Activated CD8-positive, alpha-beta memory T cell treated with anti-CD3 and anti-CD28 coated beads, Interleukin-2, amount 50 U/mL, for 4 hours (primary cell): ENCODE results near the gene DENND1A.

Experiments used
- DNase-seq: peaks from one replicate; pipeline ENCODE4 v3.0.0-alpha.2; 2020

DENND1A gene

DNA sequence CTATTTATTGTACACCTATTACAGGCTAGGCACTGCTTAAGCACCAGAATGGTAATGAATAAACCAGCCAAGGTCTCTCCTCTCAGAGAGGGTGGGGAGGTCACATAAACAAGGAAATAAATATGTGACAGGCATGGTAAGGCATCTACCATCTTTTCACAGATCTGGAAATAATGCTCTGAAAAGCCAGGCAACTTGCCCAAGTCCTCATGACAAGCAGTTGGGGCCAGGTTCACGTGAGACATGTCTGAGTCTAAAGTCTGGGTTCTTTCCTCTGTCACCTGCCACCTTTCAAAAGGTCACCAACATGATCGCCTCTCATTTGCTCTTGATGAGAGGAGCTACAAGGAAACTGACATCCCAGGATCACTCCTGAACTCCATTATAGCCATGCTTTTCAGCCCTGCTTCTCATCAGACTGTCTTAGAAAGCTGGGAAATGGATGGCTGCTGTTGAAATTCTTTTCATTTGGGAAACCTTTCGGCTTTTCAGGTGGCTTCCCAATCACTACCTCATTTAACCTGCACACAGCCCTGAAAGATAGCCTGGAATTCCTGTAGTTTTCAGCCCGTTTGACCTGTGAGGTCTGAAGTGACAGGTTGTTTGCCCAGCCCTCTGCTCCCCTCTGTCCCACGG is 450.8 kb downstream of the DENND1A start:
- DNase-seq = no peak

DNA sequence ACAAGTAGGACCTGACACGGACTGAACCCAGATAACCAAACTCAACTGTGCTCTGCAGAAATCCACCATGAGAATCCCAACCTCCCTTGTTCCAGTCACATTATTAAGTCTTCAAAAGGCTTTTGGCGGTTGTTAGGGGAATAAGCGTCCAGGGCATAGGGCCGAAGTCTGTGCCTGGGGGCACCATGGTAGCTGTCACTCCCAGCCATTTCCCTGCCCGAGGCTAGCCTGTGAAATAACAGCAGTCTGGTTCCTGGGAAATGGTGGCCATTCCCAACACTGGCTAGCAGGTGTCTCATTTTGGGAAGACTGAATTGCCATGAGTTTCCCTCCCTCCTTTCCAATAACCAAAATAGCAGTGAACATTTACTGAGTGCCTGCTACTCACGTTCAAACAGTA is 451.8 kb downstream of the DENND1A start:
- no peak for DNase-seq

DNA sequence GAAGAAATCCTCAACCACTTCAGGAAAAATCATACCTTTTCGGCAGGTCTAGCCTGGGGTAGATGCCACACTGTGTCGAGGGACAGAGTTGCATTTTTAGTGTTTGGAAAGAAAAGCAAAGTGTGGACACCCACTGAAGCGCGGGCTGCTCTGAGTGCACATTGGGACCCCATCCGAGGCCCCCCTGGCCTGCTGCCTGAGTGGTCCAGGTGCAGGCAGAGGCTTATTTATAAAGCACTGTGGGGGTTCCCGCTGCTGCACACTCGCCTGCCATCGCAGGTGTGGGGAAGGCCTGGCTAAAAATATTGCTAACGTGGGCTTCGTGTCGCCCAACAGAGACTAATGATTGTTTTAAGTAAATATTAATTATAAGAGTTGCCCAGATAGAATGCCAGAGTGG is 454.5 kb downstream of the DENND1A start:
- no peak for DNase-seq

DNA sequence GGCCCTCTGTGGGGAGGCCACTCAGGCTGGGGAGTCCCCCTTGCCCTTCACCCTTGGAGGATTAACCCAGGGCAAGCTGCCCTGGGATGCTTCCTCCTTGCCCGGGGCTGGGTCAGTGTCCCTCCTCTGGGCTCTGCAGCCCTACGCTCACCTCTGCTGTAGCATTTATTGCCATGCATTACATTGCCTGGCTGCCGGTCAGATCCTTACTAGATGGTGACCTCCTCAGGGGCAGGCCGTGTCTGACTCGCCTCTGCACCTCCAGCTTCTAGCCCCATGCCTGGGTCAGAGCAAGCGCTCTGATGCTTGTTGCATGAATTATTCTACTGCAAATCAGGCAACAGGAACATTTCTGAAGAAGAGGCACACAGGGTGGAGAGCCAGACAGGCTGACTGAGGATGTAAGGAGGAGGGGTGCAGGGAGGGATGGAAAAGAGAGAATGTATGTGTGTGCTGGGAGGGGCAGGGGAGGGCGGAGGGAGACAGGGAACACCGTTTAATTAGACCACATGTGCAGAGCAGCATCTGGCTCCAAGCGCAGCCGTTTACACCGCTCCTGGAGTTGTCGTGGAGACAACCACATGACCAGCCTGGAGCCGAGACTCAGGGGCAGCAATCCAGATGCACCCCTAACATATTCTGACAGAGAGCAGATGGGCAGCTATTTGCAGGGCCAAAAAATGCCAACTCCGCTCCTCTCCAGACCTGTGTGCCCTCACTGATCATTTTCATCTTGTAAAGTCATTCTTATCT is 456.9 kb downstream of the DENND1A start:
- DNase-seq = no peak

DNA sequence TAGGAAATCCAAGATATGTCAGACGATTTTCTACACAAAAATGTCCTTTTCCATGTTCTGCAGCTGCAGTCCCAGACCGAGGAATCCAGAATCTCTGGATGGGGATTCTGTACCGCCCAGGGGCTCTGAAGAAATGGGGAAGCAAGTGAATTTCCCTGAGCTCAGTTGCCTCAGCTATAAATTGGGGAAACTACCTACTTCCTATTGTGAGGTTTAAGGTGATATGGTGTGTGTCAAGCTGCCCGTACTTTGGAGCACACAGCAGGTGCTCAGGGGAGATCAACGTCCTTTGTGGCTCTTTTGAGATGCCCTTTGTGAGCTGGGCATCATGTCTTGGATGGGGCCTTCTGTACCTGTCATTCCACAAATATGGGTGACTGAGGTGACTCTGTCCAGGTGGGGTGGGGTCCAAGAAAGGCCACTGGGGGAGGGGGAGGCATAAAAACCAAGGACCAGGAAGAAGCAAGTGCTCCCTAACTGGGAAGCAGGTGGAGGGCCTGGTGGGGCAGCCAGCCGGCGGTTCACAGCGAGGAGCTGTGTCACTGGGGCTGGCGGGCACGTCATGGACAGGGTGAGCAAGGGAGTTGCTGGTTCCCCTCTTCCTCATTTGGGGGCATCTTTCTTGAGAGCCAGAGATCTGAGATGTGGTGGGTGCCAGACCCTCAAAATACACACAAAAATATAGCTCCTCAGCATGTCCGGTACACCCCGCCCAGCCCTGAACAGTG is 457.9 kb downstream of the DENND1A start:
- no peak for DNase-seq

DNA sequence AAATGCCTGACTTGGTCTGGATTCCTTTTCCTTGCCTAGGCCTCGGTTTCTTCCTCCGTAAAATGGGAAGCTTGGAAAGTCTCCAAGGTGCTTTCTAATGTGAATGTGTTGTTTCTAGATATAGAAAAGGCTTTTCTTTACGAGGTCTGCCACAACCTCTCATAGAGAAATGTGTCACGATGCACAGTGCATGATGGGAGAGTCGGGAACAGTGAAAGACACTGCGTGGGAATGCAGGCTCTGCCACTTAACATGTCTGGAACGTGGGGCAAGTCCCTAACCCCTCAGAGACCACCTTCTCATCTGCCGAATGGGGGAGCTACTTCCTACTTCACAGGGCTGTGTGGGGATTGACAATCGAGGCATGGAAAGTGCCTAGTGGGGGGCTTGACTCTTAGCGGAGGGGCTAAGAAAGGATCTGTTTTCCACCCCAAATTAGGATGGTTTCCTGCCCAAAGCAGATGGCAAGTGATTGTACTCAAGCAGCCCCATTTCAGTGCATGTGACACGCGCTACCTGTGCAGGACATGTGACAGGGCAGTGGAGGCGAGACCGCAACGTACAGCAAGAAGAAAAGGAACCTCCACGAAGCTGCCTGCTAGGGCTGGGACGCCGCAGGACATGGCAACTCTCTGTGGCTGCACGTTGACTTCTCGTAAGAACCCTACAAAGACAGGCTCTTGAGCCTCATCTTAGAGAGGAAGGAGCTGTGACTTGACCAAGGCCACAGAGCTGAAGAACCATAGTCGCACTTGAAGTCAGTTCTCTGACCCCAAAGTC is 458.7 kb downstream of the DENND1A start:
- no peak for DNase-seq

DNA sequence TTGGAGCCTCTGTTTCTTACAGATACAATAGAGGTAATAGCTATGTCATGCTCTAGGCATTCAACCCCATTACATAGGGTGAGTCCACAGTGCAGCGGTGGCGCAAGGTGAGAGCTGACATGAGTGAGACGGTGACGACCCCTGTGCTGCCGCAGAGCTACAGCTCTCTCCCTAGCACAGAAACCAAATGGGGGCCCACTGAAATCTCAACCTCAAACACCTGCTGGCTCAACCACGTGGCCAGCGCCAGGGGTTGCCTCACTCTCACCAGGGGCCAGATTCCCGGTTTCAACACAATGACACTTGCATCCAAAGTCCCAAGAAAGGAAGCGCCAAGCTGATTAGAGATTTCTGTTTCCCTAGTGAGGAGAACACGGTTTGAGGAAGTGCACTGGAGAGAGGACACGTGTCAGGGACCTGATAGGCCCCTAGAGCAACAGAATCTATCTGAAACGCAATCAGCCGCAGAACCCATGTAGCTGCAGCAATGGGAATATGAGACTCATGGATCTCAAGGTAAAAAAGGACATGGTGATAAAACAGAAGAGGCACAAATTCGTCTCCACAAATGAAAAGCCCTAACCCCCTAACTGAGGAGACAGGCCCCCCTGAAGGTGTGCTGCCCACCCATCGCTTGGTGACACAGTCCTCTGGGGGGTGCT is 459.7 kb downstream of the DENND1A start:
- DNase-seq = no peak

DNA sequence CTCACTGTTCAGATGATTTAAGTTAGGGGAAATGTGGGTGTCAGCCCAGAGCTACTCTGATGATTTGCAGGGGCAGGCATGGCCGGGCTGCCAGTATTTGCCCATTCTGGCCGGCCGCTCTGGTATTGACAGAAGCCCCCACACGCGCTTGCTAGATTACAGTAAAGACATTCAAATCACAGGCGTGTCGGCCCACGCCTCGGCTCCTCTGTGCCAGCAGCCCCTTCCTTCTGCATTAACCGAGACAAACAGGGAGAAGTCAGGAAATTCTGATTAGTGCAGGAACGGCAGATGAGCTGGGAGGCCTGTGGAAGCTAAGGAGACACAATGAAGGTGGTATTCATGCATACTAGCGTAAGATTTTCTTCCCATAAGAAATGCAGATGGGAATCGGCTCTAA is 460.6 kb downstream of the DENND1A start:
- no peak for DNase-seq

DNA sequence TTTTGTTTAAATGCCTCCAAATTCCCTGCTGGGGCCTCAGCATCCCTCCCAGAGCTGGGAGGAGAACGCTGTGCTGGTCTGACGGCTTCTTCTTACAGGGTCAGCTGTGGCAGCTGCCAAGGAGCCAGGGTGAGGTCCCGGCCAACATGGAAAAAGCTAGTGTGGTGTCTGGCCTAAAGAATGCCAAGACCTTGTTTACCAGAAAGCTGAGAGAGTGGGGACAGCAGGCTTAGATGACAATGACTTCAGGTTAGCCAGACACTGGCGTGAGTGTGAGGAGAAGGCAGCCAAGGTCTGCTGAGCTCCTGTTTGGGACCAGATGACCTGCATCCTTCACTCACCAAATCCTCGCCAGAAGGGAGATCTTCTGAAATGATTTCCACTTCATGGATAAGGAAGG is 461.4 kb downstream of the DENND1A start:
- DNase-seq = no peak

DNA sequence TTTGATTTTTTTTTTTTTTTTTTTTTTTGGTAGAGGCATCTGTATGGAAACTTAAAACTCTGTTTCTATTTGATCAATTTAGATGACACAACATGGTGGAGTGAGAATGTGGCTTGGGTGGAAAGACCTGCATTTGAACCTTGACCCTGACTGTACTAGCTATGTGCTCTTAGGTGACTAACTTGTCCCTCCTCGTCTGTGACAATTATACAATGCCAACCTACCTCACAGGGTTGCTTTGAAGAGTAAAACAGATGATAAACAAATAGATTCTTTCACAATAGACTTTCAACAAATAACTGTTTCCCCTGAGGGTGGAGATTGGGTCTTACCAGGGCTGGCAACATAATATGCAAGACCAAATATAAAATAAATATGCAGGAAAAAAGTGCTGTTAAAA is 464.6 kb downstream of the DENND1A start:
- DNase-seq = no peak

DNA sequence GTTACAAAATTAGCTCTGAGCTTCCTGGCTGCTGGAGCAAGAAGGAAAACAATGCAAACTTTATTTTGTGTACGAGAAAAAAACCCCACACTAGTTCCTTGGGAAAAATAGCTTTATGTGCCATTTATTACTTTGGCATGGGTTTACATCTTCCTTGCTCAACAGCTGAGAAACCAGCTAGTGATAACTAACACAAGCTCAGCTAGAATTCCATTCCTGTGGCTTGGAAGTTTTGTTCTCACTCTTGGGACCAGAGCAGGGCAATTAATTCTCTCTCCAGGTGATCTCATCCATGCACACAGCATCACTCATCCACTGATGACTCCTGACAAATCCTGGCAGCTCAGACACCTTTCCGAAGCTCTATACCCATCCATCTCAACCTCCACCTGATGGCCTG is 469.8 kb downstream of the DENND1A start:
- no peak for DNase-seq

DNA sequence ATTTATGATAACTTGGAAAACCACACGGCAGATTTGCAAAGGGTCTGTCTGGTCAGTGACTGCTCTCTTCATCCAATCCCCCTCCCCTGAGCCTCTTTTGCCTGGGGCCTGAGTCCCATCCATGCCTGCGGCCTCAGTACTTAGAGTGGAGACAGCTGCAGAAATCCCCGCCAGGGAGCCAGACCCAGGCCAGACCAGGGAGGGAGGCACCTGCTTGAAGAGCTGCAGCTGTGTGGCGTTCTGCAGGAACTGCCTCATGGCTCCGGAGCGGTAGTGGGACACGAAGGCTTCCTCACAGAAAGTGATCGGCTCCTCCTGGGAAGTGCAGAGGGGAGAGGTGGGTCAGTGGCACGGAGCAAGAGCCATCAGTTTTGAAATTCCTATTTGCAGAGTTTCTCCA is 472.3 kb downstream of the DENND1A start:
- DNase-seq = no peak

DNA sequence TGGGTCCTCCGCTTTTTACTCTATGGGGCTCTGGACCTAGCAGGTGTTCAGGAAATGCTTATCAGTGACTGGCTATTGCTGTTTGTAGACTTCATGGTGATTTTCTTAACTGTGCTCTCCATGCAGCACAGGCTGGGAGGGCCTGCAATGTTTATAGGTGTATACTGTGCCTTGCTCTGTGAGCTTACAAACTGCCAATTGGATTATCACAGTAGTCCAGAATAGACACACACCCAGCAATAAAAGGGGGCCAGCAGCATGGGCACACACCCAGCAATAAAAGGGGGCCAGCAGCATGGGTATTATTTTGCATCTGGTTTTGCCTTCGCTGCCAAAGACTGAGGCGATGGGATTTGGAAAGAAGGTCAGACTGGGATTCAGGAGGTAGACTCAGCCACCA is 473.9 kb downstream of the DENND1A start:
- DNase-seq = no peak

DNA sequence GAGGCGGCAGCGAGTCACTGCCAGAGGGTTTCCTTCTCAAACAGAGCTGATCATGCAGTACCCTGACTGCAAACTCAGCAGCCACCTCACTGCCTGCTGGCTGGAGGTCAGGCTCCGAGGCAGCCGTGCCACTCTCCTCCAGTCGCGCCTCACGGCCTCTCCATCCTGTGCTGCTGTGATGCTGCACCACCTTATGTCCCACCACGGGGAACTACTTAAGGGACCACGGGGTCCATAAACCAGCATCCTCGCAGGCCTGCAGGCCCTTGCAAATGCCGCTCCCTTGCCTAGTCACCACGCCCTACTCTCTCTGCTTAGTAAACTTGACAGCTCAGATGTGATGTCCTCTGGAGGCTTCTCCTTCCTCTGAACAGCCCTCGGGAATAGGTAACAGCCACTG is 474.7 kb downstream of the DENND1A start:
- DNase-seq = no peak

DNA sequence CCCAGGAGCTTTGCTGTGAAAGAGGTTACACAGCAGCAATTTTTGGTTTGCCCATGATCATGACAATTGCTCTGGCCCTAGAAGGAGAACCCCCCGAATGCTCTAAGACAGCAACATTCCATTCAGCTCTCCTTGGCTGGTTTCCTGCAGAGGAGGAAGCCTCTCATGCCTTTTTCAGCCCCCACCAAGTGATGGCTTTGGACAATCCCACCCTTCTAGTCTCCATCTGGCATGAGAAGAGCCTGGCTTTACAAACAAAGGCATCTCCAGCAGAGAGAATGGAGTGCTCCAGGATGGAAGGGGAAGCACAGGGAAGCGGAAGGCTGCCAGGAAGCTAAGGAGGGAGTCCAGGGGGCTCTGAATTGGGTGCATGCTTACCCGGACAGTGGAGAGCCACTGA is 475.6 kb downstream of the DENND1A start:
- DNase-seq = no peak

DNA sequence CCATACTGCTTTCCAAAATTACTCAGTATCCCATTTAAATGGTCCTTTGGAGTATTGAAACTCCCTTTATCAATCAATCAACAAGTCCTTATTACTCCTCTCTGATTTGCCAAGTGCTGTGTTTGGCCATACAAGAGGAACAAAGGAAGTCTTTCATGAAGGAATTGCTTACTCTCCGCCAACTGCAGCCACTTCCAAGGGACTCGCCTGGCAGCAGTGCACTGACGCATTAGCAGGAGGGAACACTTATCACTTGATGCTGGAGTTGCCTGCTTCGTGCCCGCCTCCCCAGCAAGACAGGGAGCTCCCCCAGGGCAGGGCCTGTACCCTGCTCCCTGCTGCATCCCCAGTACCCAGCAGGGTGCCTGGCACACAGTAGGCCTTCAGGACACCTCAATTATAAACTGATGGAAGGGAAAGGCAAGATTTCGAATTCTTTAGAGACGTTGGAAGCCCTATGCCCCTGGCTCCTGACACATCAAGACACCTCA is 476.1 kb downstream of the DENND1A start:
- no peak for DNase-seq

DNA sequence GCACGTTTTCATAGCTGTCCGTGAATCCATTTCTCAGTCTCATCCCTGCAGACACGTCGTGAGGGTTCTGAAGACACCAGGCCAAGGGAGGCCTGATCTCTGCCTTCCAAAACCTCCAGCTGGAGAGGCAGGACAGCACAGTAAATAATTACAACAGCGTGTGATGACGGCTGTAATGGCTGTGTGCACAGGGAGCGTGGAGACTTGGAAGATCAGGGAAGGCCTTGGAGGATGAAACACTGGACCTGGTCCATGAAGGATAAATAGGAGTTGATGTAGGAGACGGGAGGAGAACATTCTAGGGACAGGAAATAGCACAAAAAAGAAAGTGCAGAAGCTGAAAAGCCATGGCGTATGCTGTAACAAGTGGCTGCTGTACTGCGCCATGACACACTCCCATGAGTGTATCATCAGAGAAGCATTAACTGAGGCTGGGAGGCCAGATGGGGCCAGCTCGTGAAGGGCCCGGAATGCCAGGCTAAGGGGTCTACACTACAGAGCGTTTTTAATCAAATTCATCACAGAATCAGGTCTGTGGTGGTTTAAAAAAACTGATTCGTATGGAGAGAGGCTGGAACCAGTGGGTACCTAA is 476.8 kb downstream of the DENND1A start:
- no peak for DNase-seq

DNA sequence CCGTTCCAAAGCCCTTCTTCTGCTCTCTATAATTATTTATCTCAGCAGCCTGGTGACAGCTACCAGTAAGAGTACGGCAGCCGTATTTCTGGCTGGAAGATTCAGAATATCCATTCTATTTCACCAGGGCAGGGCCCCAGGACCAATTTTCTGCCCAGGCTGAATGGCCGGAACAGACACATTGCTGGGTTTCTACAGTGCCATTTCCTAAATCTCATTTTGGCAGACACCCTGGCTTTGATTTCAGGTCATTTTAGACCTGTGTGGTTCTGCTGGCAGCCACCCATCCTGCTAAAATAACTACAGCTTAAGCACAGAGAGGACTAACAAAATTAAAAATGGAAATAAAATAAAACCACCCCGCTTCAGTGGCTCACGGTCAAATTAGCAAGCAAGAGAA is 478.9 kb downstream of the DENND1A start:
- no peak for DNase-seq

DNA sequence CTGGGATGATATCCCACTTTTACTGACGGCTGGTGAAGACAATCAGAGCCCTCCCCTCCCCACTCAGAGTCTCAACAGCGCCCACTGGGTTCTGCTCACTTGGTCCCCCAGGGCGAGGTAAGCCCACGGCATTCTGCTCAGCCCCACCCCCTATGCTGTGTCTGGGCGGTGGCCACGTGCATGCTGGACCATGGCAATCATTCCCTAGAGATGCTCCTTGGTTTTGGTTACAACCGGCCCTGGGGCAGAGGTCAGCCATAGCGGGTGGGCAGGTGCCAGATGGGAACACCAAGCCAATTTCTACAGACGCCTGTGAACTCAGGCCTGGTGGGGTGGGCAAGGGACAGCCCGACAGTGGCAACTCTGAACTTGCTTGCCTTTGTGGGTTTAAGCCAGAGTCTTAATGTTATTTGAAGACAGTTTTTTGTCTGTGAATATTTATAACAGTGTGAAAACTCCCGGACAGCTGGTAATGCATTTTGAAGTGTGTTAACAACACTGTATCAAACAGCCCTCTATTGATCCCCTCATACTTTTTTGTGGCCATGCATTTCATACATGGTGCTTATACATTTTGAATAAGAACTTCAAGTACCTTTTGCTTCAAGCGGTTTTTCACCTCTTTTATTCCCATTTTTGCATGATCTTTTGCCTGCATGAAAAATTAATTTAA is 479.7 kb downstream of the DENND1A start:
- DNase-seq = no peak

DNA sequence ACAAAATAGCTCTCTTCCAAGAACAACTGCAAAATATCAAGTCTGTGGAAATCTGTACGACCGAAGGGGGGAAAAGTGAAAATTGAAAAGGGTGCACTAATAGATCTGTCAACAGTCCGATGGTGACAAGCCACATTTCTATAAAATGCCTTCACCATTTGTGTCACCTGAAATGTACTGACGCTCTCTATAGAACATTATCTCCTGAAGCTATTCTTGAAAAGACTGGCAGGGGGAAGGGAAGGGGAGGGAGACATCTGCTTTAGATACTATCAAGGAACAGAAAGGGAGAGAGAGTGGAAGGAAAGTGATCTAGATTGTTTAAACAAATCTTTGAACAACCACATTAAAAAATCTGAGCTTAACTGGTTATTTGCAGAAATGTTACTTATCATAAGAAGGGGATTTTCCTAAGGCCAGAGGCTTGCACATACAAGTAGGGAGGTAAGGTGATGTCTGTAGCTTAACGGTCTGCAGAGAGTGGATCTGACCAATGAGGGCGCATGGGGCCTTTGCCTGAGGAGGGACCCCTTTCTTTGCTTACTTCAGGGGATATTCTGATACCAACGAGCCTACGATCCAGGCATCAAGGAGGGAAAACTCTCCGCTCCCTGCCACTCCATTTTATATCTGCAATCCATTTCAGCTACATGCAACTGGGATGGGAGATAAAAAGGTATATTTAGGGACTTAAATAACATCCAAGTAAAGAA is 481.8 kb downstream of the DENND1A start:
- no peak for DNase-seq
